Measurements from ENCODE around the gene PDE7B.

GRCh38 chr6:135990855-135991464, 139.5 kb downstream of the PDE7B start:
- TF ChIP-seq, protein P1, sequence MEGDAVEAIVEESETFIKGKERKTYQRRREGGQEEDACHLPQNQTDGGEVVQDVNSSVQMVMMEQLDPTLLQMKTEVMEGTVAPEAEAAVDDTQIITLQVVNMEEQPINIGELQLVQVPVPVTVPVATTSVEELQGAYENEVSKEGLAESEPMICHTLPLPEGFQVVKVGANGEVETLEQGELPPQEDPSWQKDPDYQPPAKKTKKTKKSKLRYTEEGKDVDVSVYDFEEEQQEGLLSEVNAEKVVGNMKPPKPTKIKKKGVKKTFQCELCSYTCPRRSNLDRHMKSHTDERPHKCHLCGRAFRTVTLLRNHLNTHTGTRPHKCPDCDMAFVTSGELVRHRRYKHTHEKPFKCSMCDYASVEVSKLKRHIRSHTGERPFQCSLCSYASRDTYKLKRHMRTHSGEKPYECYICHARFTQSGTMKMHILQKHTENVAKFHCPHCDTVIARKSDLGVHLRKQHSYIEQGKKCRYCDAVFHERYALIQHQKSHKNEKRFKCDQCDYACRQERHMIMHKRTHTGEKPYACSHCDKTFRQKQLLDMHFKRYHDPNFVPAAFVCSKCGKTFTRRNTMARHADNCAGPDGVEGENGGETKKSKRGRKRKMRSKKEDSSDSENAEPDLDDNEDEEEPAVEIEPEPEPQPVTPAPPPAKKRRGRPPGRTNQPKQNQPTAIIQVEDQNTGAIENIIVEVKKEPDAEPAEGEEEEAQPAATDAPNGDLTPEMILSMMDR (conservative IDR thresholded peaks at IDR 0.05; ENCODE audit: low read depth, low read length): no peak
- TF ChIP-seq POLR2A (IDR thresholded peaks at IDR 0.05; ENCODE audit: low read depth, low read length): no peak
- TF ChIP-seq CEBPB (IDR thresholded peaks at IDR 0.05; ENCODE audit: low read depth, low read length): no peak
- no peak for TF ChIP-seq MAZ (IDR thresholded peaks at IDR 0.05; ENCODE audit: borderline replicate concordance, low read depth, low read length)
- no peak for TF ChIP-seq MAFK (IDR thresholded peaks at IDR 0.05; ENCODE audit: low read depth, low read length)
- TF ChIP-seq BHLHE40 (IDR thresholded peaks at IDR 0.05; ENCODE audit: low read depth, low read length): no peak
